GM12878 (cell line): ENCODE measurements around the gene FUCA2. TPM values are rescaled to one million over a fixed set of nuclear protein-coding genes. Genes with fewer than 3 reads are reported as not detected.

ENCODE experiments used
- CHD1 ChIP-seq: IDR thresholded peaks from 2 replicates; pipeline ENCODE4 v1.6.1; 2012; ENCODE audit warnings: low read depth, low read length, improper control_type of control experiment
- CHD4 ChIP-seq: fragments of 200-600 bp; sonication (generic); IDR thresholded peaks from 2 replicates; pipeline ENCODE4 v1.6.1; 2016; ENCODE audit warnings: mild to moderate bottlenecking
- DPF2 ChIP-seq: fragments of 450-650 bp; IDR thresholded peaks from 2 replicates; pipeline ENCODE4 v1.6.1; 2017; ENCODE audit warnings: mild to moderate bottlenecking
- IKZF2 ChIP-seq, 2 experiments: fragments of 450-650 bp; IDR thresholded peaks; 2 replicates each; pipeline ENCODE4 v1.6.1; 2017; ENCODE audit warnings: mild to moderate bottlenecking in 2 of 2, moderate library complexity in 2 of 2
- MYC ChIP-seq: IDR thresholded peaks from 2 replicates; pipeline ENCODE4 v1.6.1; 2011; ENCODE audit warnings: mild to moderate bottlenecking, low read length, moderate library complexity, inconsistent platforms; ENCODE audit not compliant: insufficient read depth, insufficient replicate concordance, insufficient read length, severe bottlenecking
- POLR2AphosphoS5 ChIP-seq: IDR thresholded peaks from 2 replicates; pipeline ENCODE4 v1.6.1; 2011; ENCODE audit warnings: mild to moderate bottlenecking, low read length, inconsistent platforms
- SREBF2 ChIP-seq: IDR thresholded peaks from 2 replicates; pipeline ENCODE4 v1.6.1; 2012; ENCODE audit warnings: mild to moderate bottlenecking, low read length
- TCF12 ChIP-seq: IDR thresholded peaks from 2 replicates; pipeline ENCODE4 v1.6.1; 2011; ENCODE audit warnings: low read depth, mild to moderate bottlenecking, low read length
- YY1 ChIP-seq: IDR thresholded peaks from 2 replicates; pipeline ENCODE4 v1.6.1; 2011; ENCODE audit warnings: low read depth, mild to moderate bottlenecking, low read length
- ZNF217 ChIP-seq: fragments of 450-650 bp; IDR thresholded peaks from 2 replicates; pipeline ENCODE4 v1.6.1; 2017; ENCODE audit warnings: antibody characterized with exemption, mild to moderate bottlenecking
- polyA plus RNA-seq, 11 experiments: library from polyadenylated mRNA; depleted of rRNA in 4 of 11; unstranded in 6 of 11; stranded (reverse) in 5 of 11; fragments of >200 nt; fragmentation: Nextera tagmentation in 4 of 11; fragmentation: Illumina TruSeq in 1 of 11; extraction: Ambion mirVana in 4 of 11; extraction: Trizol in 1 of 11; gene quantifications; 1 replicate in 1 of 11; 2 replicates in 10 of 11; pipeline versions ENCODE4 v1.2.1 to v1.2.3, GENCODE V29; 2011 to 2016; ENCODE audit warnings: inconsistent platforms in 2 of 11, missing spikeins in 2 of 11, low read depth in 1 of 11
- total RNA-seq, 4 experiments: library from RNA; depleted of rRNA in 3 of 4; stranded (reverse); fragments of >200 nt in 3 of 4; fragmentation: Illumina TruSeq in 1 of 4; extraction: Trizol in 1 of 4; gene quantifications; 2 replicates each; pipeline versions ENCODE4 v1.2.1 to v1.2.3, GENCODE V29; 2013 to 2021
- TF ChIP-seq, protein P1 (sequence below): fragments of 450-650 bp; IDR thresholded peaks from 2 replicates; pipeline ENCODE4 v1.6.1; 2017; ENCODE audit warnings: mild to moderate bottlenecking, low read depth, inconsistent platforms; ENCODE audit not compliant: poor library complexity, severe bottlenecking
- TF ChIP-seq, protein P2 (sequence below): fragments of 450-650 bp; IDR thresholded peaks from 2 replicates; pipeline ENCODE4 v1.6.1; 2017; ENCODE audit warnings: antibody characterized with exemption, mild to moderate bottlenecking, moderate library complexity
- TF ChIP-seq, protein P3 (sequence below): fragments of 450-650 bp; formaldehyde crosslinking; IDR thresholded peaks from 2 replicates; pipeline ENCODE4 v1.5.0; 2022; ENCODE audit warnings: mild to moderate bottlenecking, missing genetic modification characterization
- TF ChIP-seq, protein P4 (sequence below): IDR thresholded peaks from 2 replicates; pipeline ENCODE4 v1.6.1; 2012; ENCODE audit warnings: low read depth, low read length, improper control_type of control experiment

Gene FUCA2
- total and polyA plus RNA-seq, 10 of the 15 experiments (the other 5 are each of a cell fraction or from before 2014, with no cell fraction given) = 5.7 to 36.2 (median 21.5) TPM

DNA sequence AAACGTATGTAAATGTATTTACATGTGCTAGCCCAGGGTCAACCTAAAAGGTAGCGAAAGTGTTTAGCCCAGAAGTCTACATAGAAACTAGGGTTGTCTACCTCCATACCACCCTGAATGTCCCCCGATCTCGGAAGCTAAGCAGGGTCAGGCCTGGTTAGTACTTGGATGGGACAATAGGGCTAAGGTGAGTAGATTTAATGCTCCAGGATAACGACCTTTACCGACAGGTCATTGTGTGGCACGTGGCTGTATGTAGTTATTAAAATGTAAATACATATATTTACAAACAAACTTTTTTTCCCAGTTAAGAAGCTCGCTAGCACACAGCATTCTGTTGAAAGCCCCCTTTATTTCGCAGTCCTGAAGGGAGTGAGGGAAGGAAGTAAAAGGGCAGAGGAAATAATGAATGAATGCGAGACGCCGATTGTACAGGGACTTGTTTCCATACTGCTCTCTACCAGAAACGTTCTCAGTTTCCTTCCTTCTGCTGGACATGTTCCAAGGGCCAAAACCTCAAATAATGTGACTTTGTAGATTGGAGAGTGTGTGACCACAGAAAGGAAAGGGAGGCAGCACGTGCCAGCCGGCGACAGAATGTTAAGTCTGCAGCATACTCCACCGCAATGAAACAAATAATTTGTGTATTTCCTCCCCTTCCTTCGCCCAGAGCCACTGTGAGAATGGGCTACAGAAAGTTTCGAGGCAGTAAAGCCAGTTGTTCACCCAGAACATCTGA lies 61.6 kb downstream of the FUCA2 start (continued):
- TF ChIP-seq, protein P1, sequence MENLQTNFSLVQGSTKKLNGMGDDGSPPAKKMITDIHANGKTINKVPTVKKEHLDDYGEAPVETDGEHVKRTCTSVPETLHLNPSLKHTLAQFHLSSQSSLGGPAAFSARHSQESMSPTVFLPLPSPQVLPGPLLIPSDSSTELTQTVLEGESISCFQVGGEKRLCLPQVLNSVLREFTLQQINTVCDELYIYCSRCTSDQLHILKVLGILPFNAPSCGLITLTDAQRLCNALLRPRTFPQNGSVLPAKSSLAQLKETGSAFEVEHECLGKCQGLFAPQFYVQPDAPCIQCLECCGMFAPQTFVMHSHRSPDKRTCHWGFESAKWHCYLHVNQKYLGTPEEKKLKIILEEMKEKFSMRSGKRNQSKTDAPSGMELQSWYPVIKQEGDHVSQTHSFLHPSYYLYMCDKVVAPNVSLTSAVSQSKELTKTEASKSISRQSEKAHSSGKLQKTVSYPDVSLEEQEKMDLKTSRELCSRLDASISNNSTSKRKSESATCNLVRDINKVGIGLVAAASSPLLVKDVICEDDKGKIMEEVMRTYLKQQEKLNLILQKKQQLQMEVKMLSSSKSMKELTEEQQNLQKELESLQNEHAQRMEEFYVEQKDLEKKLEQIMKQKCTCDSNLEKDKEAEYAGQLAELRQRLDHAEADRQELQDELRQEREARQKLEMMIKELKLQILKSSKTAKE = no peak
- TF ChIP-seq ZNF217 (0 out of 2 replicates have a peak, but pooled peaks have one; percentile 34), DPF2 (no peak), TCF12 (no peak), IKZF2 (IDR thresholded peaks at IDR 0.05) (peak; percentile 10 to 13; a peak in 1 of 4 replicates), CHD1 (no peak), MYC (no peak), CHD4 (no peak), SREBF2 (peak; percentile 71), YY1 (peak; percentile 53; the same call in 1 of the 2 replicates), POLR2AphosphoS5 (no peak)
- TF ChIP-seq, protein P2, sequence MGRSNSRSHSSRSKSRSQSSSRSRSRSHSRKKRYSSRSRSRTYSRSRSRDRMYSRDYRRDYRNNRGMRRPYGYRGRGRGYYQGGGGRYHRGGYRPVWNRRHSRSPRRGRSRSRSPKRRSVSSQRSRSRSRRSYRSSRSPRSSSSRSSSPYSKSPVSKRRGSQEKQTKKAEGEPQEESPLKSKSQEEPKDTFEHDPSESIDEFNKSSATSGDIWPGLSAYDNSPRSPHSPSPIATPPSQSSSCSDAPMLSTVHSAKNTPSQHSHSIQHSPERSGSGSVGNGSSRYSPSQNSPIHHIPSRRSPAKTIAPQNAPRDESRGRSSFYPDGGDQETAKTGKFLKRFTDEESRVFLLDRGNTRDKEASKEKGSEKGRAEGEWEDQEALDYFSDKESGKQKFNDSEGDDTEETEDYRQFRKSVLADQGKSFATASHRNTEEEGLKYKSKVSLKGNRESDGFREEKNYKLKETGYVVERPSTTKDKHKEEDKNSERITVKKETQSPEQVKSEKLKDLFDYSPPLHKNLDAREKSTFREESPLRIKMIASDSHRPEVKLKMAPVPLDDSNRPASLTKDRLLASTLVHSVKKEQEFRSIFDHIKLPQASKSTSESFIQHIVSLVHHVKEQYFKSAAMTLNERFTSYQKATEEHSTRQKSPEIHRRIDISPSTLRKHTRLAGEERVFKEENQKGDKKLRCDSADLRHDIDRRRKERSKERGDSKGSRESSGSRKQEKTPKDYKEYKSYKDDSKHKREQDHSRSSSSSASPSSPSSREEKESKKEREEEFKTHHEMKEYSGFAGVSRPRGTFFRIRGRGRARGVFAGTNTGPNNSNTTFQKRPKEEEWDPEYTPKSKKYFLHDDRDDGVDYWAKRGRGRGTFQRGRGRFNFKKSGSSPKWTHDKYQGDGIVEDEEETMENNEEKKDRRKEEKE = no peak
- TF ChIP-seq, protein P3, sequence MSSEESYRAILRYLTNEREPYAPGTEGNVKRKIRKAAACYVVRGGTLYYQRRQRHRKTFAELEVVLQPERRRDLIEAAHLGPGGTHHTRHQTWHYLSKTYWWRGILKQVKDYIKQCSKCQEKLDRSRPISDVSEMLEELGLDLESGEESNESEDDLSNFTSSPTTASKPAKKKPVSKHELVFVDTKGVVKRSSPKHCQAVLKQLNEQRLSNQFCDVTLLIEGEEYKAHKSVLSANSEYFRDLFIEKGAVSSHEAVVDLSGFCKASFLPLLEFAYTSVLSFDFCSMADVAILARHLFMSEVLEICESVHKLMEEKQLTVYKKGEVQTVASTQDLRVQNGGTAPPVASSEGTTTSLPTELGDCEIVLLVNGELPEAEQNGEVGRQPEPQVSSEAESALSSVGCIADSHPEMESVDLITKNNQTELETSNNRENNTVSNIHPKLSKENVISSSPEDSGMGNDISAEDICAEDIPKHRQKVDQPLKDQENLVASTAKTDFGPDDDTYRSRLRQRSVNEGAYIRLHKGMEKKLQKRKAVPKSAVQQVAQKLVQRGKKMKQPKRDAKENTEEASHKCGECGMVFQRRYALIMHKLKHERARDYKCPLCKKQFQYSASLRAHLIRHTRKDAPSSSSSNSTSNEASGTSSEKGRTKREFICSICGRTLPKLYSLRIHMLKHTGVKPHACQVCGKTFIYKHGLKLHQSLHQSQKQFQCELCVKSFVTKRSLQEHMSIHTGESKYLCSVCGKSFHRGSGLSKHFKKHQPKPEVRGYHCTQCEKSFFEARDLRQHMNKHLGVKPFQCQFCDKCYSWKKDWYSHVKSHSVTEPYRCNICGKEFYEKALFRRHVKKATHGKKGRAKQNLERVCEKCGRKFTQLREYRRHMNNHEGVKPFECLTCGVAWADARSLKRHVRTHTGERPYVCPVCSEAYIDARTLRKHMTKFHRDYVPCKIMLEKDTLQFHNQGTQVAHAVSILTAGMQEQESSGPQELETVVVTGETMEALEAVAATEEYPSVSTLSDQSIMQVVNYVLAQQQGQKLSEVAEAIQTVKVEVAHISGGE = no peak
- TF ChIP-seq, protein P4, sequence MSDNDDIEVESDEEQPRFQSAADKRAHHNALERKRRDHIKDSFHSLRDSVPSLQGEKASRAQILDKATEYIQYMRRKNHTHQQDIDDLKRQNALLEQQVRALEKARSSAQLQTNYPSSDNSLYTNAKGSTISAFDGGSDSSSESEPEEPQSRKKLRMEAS = no peak
